ENCODE measurements around the gene ELL. TPM values are rescaled to one million over a fixed set of nuclear protein-coding genes. Genes with fewer than 3 reads are reported as not detected.
A peak's percentile ranks its signal among the peaks of the same experiment; 100 is the strongest.

Gene ELL
- total and polyA plus RNA-seq, 9 of the 15 experiments (the other 6 are each of a cell fraction or from before 2014, with no cell fraction given): 0.24 to 22.5 (median 4.1) TPM

- TF ChIP-seq, protein P1, sequence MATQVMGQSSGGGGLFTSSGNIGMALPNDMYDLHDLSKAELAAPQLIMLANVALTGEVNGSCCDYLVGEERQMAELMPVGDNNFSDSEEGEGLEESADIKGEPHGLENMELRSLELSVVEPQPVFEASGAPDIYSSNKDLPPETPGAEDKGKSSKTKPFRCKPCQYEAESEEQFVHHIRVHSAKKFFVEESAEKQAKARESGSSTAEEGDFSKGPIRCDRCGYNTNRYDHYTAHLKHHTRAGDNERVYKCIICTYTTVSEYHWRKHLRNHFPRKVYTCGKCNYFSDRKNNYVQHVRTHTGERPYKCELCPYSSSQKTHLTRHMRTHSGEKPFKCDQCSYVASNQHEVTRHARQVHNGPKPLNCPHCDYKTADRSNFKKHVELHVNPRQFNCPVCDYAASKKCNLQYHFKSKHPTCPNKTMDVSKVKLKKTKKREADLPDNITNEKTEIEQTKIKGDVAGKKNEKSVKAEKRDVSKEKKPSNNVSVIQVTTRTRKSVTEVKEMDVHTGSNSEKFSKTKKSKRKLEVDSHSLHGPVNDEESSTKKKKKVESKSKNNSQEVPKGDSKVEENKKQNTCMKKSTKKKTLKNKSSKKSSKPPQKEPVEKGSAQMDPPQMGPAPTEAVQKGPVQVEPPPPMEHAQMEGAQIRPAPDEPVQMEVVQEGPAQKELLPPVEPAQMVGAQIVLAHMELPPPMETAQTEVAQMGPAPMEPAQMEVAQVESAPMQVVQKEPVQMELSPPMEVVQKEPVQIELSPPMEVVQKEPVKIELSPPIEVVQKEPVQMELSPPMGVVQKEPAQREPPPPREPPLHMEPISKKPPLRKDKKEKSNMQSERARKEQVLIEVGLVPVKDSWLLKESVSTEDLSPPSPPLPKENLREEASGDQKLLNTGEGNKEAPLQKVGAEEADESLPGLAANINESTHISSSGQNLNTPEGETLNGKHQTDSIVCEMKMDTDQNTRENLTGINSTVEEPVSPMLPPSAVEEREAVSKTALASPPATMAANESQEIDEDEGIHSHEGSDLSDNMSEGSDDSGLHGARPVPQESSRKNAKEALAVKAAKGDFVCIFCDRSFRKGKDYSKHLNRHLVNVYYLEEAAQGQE (IDR thresholded peaks at IDR 0.05; ENCODE audit: borderline replicate concordance): no peak
- TF ChIP-seq, protein P1 (CRISPR knock-in tag; IDR thresholded peaks at IDR 0.05; ENCODE audit: low read depth): 0 out of 2 replicates have a peak, but pooled peaks have one; percentile 36
- TF ChIP-seq PPARD (CRISPR knock-in tag; IDR thresholded peaks at IDR 0.05) (no peak), ZNF184 (CRISPR knock-in tag; IDR thresholded peaks at IDR 0.05) (no peak), ZC3H11A (IDR thresholded peaks at IDR 0.05; ENCODE audit: low read depth, low read length) (no peak), ZNF212 (CRISPR knock-in tag; IDR thresholded peaks at IDR 0.05) (no peak), ZBTB17 (CRISPR knock-in tag; IDR thresholded peaks at IDR 0.05) (no peak), HMGN3 (IDR thresholded peaks at IDR 0.05; ENCODE audit: borderline replicate concordance, extremely low read depth, insufficient read length, low read depth, low read length) (no peak), HOXB6 (CRISPR knock-in tag; IDR thresholded peaks at IDR 0.05; ENCODE audit: borderline replicate concordance) (no peak), ZNF79 (CRISPR knock-in tag; IDR thresholded peaks at IDR 0.05; ENCODE audit: low read depth) (no peak), PHB (CRISPR knock-in tag; IDR thresholded peaks at IDR 0.05) (no peak), ZSCAN32 (CRISPR knock-in tag; IDR thresholded peaks at IDR 0.05) (peak; percentile 10; the same call in 1 of the 2 replicates), KDM5B (IDR thresholded peaks at IDR 0.05; ENCODE audit: insufficient replicate concordance, low read depth, low read length) (no peak)
- TF ChIP-seq, protein P2, sequence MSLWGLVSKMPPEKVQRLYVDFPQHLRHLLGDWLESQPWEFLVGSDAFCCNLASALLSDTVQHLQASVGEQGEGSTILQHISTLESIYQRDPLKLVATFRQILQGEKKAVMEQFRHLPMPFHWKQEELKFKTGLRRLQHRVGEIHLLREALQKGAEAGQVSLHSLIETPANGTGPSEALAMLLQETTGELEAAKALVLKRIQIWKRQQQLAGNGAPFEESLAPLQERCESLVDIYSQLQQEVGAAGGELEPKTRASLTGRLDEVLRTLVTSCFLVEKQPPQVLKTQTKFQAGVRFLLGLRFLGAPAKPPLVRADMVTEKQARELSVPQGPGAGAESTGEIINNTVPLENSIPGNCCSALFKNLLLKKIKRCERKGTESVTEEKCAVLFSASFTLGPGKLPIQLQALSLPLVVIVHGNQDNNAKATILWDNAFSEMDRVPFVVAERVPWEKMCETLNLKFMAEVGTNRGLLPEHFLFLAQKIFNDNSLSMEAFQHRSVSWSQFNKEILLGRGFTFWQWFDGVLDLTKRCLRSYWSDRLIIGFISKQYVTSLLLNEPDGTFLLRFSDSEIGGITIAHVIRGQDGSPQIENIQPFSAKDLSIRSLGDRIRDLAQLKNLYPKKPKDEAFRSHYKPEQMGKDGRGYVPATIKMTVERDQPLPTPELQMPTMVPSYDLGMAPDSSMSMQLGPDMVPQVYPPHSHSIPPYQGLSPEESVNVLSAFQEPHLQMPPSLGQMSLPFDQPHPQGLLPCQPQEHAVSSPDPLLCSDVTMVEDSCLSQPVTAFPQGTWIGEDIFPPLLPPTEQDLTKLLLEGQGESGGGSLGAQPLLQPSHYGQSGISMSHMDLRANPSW (CRISPR knock-in tag; IDR thresholded peaks at IDR 0.05): peak; percentile 71; the same call in 1 of the 2 replicates
- TF ChIP-seq, protein P3, sequence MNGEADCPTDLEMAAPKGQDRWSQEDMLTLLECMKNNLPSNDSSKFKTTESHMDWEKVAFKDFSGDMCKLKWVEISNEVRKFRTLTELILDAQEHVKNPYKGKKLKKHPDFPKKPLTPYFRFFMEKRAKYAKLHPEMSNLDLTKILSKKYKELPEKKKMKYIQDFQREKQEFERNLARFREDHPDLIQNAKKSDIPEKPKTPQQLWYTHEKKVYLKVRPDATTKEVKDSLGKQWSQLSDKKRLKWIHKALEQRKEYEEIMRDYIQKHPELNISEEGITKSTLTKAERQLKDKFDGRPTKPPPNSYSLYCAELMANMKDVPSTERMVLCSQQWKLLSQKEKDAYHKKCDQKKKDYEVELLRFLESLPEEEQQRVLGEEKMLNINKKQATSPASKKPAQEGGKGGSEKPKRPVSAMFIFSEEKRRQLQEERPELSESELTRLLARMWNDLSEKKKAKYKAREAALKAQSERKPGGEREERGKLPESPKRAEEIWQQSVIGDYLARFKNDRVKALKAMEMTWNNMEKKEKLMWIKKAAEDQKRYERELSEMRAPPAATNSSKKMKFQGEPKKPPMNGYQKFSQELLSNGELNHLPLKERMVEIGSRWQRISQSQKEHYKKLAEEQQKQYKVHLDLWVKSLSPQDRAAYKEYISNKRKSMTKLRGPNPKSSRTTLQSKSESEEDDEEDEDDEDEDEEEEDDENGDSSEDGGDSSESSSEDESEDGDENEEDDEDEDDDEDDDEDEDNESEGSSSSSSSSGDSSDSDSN (IDR thresholded peaks at IDR 0.05; ENCODE audit: borderline replicate concordance in 1 of 2, low read depth in 2 of 2, low read length in 2 of 2): no peak
Observed at GRCh38 chr19:18414504-18415177, 107.2 kb downstream of the ELL start (continued).
